OCI-LY1 (cell line): Measurements from ENCODE around the gene GPR63.

Experiments
- H2AFZ ChIP-seq: fragments of 200-600 bp; sonication (generic), shearing (Covaris generic); 2 replicates; pipeline ENCODE4 v1.6.0; 2014; ENCODE audit warnings: antibody characterized with exemption, mild to moderate bottlenecking, low read length
- H3F3A ChIP-seq: fragments of 200-600 bp; sonication (generic), shearing (Covaris generic); 2 replicates; pipeline ENCODE4 v1.6.0; 2014; ENCODE audit warnings: mild to moderate bottlenecking, antibody characterized with exemption, low read length, moderate library complexity; ENCODE audit not compliant: insufficient read depth
- H3K27ac ChIP-seq: fragments of 200-600 bp; sonication (generic); 2 replicates; pipeline ENCODE4 v1.5.1; 2014; ENCODE audit warnings: low read length, mixed run types, mild to moderate bottlenecking, low read depth; ENCODE audit not compliant: poor library complexity, severe bottlenecking
- H3K27me3 ChIP-seq: fragments of 200-600 bp; sonication (generic); 2 replicates; pipeline ENCODE4 v1.6.0; 2014; ENCODE audit warnings: antibody characterized with exemption, mild to moderate bottlenecking, low read length, moderate library complexity; ENCODE audit not compliant: insufficient read depth
- H3K36me3 ChIP-seq: fragments of 200-600 bp; sonication (generic); 2 replicates; pipeline ENCODE4 v1.6.1; 2014; ENCODE audit warnings: mild to moderate bottlenecking, antibody characterized with exemption, low read length, moderate library complexity, mixed read lengths; ENCODE audit not compliant: insufficient read depth
- H3K4me1 ChIP-seq: fragments of 200-600 bp; sonication (generic); 2 replicates; pipeline ENCODE4 v1.5.1; 2014; ENCODE audit warnings: mild to moderate bottlenecking, low read length, moderate library complexity; ENCODE audit not compliant: insufficient read depth, severe bottlenecking
- H3K4me2 ChIP-seq: fragments of 200-600 bp; sonication (generic), shearing (Covaris generic); 2 replicates; pipeline ENCODE4 v1.6.1; 2014; ENCODE audit warnings: low read length
- H3K4me3 ChIP-seq: fragments of 200-600 bp; sonication (generic); 2 replicates; pipeline ENCODE4 v1.5.1; 2014; ENCODE audit warnings: low read length, low read depth, mild to moderate bottlenecking, mixed read lengths; ENCODE audit not compliant: poor library complexity, severe bottlenecking
- H3K79me2 ChIP-seq: fragments of 200-600 bp; shearing (Covaris generic); 2 replicates; pipeline ENCODE4 v1.6.1; 2016; ENCODE audit warnings: mixed run types, low read length, mixed read lengths; ENCODE audit not compliant: insufficient read depth
- H3K9ac ChIP-seq: fragments of 200-600 bp; sonication (generic), shearing (Covaris generic); 2 replicates; pipeline ENCODE4 v1.6.1; 2014; ENCODE audit warnings: mild to moderate bottlenecking, low read length, mixed read lengths
- H3K9me2 ChIP-seq: fragments of 200-600 bp; sonication (generic), shearing (Covaris generic); 2 replicates; pipeline ENCODE4 v1.6.1; 2014; ENCODE audit warnings: low read depth, mild to moderate bottlenecking, low read length, mixed read lengths
- H3K9me3 ChIP-seq: fragments of 200-600 bp; shearing (Covaris generic); 2 replicates; pipeline ENCODE4 v1.6.1; 2014; ENCODE audit warnings: low read length, mixed read lengths
- H4K20me1 ChIP-seq: fragments of 200-600 bp; sonication (generic), shearing (Covaris generic); 2 replicates; pipeline ENCODE4 v1.6.0; 2016; ENCODE audit warnings: mild to moderate bottlenecking, low read length; ENCODE audit not compliant: insufficient read depth
- CTCF ChIP-seq: fragments of 200-600 bp; sonication (generic), shearing (Covaris generic); IDR thresholded peaks from 2 replicates; pipeline ENCODE4 v1.5.1; 2017; ENCODE audit warnings: mild to moderate bottlenecking, antibody characterized with exemption, low read length, moderate library complexity, mixed read lengths
- EZH2 ChIP-seq: fragments of 200-600 bp; sonication (generic), shearing (Covaris generic); IDR thresholded peaks from 2 replicates; pipeline ENCODE4 v1.8.0; 2017; ENCODE audit warnings: borderline replicate concordance, mixed run types, mild to moderate bottlenecking, antibody characterized with exemption, low read length, moderate library complexity, mixed read lengths

Gene GPR63

DNA sequence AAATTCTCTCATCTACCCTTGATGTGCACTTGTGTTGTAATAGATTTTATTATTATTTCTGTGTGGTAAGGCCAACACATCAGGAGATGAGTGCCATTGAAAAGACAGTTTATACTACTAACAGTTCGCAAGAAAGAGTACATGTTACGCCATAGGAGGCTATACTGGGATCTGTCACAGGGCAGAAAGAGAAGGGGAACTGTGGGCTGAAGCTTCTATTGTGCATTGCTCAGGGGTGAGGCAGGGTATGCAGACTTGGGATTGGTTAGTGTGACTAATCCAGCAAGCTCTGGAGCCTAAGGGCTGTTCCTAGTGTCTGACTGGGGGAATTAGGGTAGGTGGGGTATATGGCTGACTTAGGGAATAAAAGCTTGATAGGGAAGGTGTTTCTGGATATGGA is 50.9 kb downstream of the GPR63 start:
- H3K9me3 ChIP-seq: peaks cover 3% of the 10 kb centered on the region; the same call in 1 of the 2 replicates
- H3K27me3 ChIP-seq: no peaks in the 10 kb centered on the region
- H4K20me1 ChIP-seq: no peaks in the 10 kb centered on the region
- H2AFZ ChIP-seq: no peak overlapping the region
- TF ChIP-seq CTCF (no peak), EZH2 (no peak)
- no peaks in the 10 kb centered on the region for H3K79me2 ChIP-seq
- H3K9me2 ChIP-seq: no peaks in the 10 kb centered on the region
- H3K27ac ChIP-seq: no peak overlapping the region
- H3K4me2 ChIP-seq: no peak overlapping the region
- H3K36me3 ChIP-seq: no peaks in the 10 kb centered on the region
- no peak overlapping the region for H3K4me3 ChIP-seq
- no peaks in the 10 kb centered on the region for H3F3A ChIP-seq
- no peak overlapping the region for H3K9ac ChIP-seq
- H3K4me1 ChIP-seq: no peaks in the 10 kb centered on the region

GRCh38 chr6:96784650-96785049 is 52.6 kb downstream of the GPR63 start:
- Histone ChIP-seq H3K27me3 (no peaks in the 10 kb centered on the region), H3K27ac (no peak overlapping the region), H3K79me2 (no peaks in the 10 kb centered on the region), H3F3A (no peaks in the 10 kb centered on the region), H3K4me2 (no peak overlapping the region), H3K9me3 (no peaks in the 10 kb centered on the region), H4K20me1 (no peaks in the 10 kb centered on the region), H2AFZ (no peak overlapping the region), H3K36me3 (no peaks in the 10 kb centered on the region), H3K9ac (no peak overlapping the region), H3K4me1 (no peaks in the 10 kb centered on the region), H3K9me2 (no peaks in the 10 kb centered on the region), H3K4me3 (no peak overlapping the region)
- TF ChIP-seq CTCF (no peak), EZH2 (no peak)

DNA sequence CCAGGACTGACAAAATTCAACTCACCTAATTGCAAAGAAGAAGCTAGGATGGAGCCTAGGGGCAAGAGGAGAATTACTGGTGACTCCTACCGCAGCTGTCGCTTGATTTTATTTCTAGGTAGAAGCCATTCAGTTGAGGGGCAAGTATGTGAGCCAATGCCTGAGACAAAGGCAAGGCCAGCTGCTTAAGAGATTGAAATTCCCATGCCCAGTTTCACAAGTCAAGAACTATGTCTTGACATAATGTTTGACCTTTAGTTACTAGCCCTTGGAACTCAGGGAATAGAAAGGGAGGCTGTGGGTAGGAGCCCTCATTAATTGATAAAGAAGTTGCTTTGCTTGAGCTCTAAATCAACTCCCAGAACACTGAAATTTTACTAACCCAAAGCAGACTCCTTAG is 54.0 kb downstream of the GPR63 start:
- Histone ChIP-seq H3K9me3 (no peaks in the 10 kb centered on the region), H4K20me1 (no peaks in the 10 kb centered on the region), H3K9ac (no peak overlapping the region), H3K4me2 (no peak overlapping the region), H3K4me1 (no peaks in the 10 kb centered on the region), H3K36me3 (no peaks in the 10 kb centered on the region), H3K27ac (no peak overlapping the region), H2AFZ (no peak overlapping the region), H3K79me2 (no peaks in the 10 kb centered on the region), H3F3A (no peaks in the 10 kb centered on the region), H3K9me2 (no peaks in the 10 kb centered on the region), H3K4me3 (no peak overlapping the region), H3K27me3 (no peaks in the 10 kb centered on the region)
- TF ChIP-seq EZH2: no peak
- TF ChIP-seq CTCF: no peak
